Keratinocyte (primary cell): Measurements from ENCODE around the gene PRRT1B. TPM values are rescaled to one million over a fixed set of nuclear protein-coding genes. Genes with fewer than 3 reads are reported as not detected.

Experiments used
- DNase-seq: peaks from one replicate; pipeline ENCODE4 v3.0.0-alpha.2; 2011; ENCODE audit warnings: low read depth, missing footprints, low spot score
- FAIRE-seq: peaks from 2 replicates; lab custom pipeline; 2011; peaks lifted over from hg19 to GRCh38; lab: Jason Lieb, UNC
- H2AFZ ChIP-seq: 2 replicates; pipeline ENCODE4 v1.6.0; 2012; ENCODE audit warnings: low read length, control low read depth, inconsistent platforms; ENCODE audit not compliant: control insufficient read depth
- H3K27ac ChIP-seq: 2 replicates; pipeline ENCODE4 v1.5.1; 2011; ENCODE audit warnings: low read length; ENCODE audit not compliant: control insufficient read depth, insufficient read depth
- H3K27me3 ChIP-seq: 3 replicates; pipeline ENCODE4 v1.6.0; 2011; ENCODE audit warnings: low read length; ENCODE audit not compliant: control insufficient read depth, insufficient read depth; ENCODE audit errors: extremely low read depth
- H3K36me3 ChIP-seq, 2 experiments: 2 replicates in 1 of 2; 3 replicates in 1 of 2; pipeline ENCODE4 v1.5.1; 2011; ENCODE audit warnings: low read length in 2 of 2, mild to moderate bottlenecking in 1 of 2; ENCODE audit not compliant: control insufficient read depth in 2 of 2, insufficient read depth in 2 of 2; ENCODE audit errors: extremely low read depth in 1 of 2
- H3K4me1 ChIP-seq: 3 replicates; pipeline ENCODE4 v1.5.1; 2011; ENCODE audit warnings: low read length; ENCODE audit not compliant: control insufficient read depth, insufficient read depth; ENCODE audit errors: extremely low read depth
- H3K4me2 ChIP-seq: 3 replicates; pipeline ENCODE4 v1.6.0; 2011; ENCODE audit warnings: low read depth, low read length; ENCODE audit not compliant: control insufficient read depth, insufficient read depth; ENCODE audit errors: extremely low read depth
- H3K4me3 ChIP-seq, 3 experiments: fragments of 200-600 bp in 1 of 3; sonication (generic) in 1 of 3; 2 replicates in 2 of 3; 3 replicates in 1 of 3; pipeline ENCODE4 v1.5.1; 2011 to 2016; ENCODE audit warnings: low read length in 3 of 3, mild to moderate bottlenecking in 3 of 3, control low read depth in 2 of 3, inconsistent platforms in 1 of 3, low read depth in 1 of 3, mixed read lengths in 1 of 3, mixed run types in 1 of 3, moderate library complexity in 1 of 3; ENCODE audit not compliant: control insufficient read depth in 2 of 3, insufficient read depth in 2 of 3; ENCODE audit errors: extremely low read depth in 1 of 3
- H3K79me2 ChIP-seq: 2 replicates; pipeline ENCODE4 v1.6.0; 2012; ENCODE audit warnings: low read length; ENCODE audit not compliant: control insufficient read depth, insufficient read depth
- H3K9ac ChIP-seq: 3 replicates; pipeline ENCODE4 v1.6.0; 2011; ENCODE audit warnings: low read length; ENCODE audit not compliant: control insufficient read depth, insufficient read depth; ENCODE audit errors: extremely low read depth
- H3K9me1 ChIP-seq: 3 replicates; pipeline ENCODE4 v1.6.0; 2011; ENCODE audit warnings: low read length; ENCODE audit not compliant: control insufficient read depth, insufficient read depth; ENCODE audit errors: extremely low read depth
- H3K9me3 ChIP-seq: 2 replicates; pipeline ENCODE4 v1.5.1; 2012; ENCODE audit warnings: low read depth, low read length; ENCODE audit not compliant: control insufficient read depth
- H4K20me1 ChIP-seq: 3 replicates; pipeline ENCODE4 v1.6.0; 2011; ENCODE audit warnings: low read length; ENCODE audit not compliant: control insufficient read depth, insufficient read depth; ENCODE audit errors: extremely low read depth
- CTCF ChIP-seq, 3 experiments: IDR thresholded peaks in 1 of 3; conservative IDR thresholded peaks in 1 of 3; optimal IDR thresholded peaks in 1 of 3; 2 replicates in 2 of 3; 3 replicates in 1 of 3; pipeline versions ENCODE3 to v1.5.1; 2011; ENCODE audit warnings: low read length in 3 of 3, mild to moderate bottlenecking in 3 of 3, moderate library complexity in 2 of 3, control low read depth in 1 of 3, inconsistent platforms in 1 of 3; ENCODE audit not compliant: insufficient read depth in 2 of 3; ENCODE audit errors: extremely low read depth in 1 of 3
- EZH2 ChIP-seq: IDR thresholded peaks from one replicate; pipeline ENCODE4 v1.6.1; 2012; ENCODE audit warnings: inconsistent platforms, mild to moderate bottlenecking, low read length, moderate library complexity
- dilution Hi-C: fragments of 300-500 bp; cut with MboI; formaldehyde crosslinking; loops from one replicate; pipeline ENCODE4 v1.7.0; 2020; ENCODE audit warnings: low sequenced_read_pairs; ENCODE audit not compliant: extremely low pct_ligation_motif_present
- polyA plus RNA-seq, 5 experiments: library from polyadenylated mRNA; depleted of rRNA in 3 of 5; stranded (reverse) in 3 of 5; stranded (forward) in 1 of 5; unstranded in 1 of 5; fragments of >200 nt; gene quantifications; 1 replicate in 1 of 5; 2 replicates in 3 of 5; 3 replicates in 1 of 5; pipeline versions ENCODE4 v1.2.1 to v1.2.3, GENCODE V29; 2011 to 2012; ENCODE audit warnings: missing spikeins in 2 of 5, low read depth in 1 of 5, low replicate concordance in 1 of 5

Gene PRRT1B
- polyA plus RNA-seq, 1 donor (not counting 4 experiments of a cell fraction or from before 2014, with no cell fraction given), result not detected

DNA sequence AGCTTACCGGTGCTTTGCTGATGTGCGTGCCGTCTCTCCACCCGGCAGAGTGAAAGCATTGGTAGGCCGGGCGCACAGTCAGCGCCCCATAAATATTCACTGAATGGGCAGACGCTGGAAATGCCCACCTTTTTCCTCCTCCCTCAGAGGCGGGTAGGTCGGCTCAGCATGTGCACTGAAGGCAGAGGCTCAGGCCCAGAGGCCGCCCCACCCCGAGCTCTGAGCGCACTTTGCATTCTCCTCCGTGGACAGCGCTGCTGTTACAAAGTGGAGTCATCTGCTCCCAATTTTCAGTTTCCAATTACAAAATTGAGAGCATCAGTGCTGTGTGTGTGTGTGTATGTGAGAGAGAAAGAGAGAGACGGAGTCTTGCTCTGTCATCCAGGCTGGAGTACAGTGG is 24.8 kb upstream of the PRRT1B start:
- Histone ChIP-seq H2AFZ (no peak overlapping the region), H3K9ac (no peak overlapping the region), H3K4me1 (no peaks in the 10 kb centered on the region), H3K79me2 (no peaks in the 10 kb centered on the region), H3K4me3 (no peak overlapping the region), H3K27me3 (no peaks in the 10 kb centered on the region), H3K27ac (no peak overlapping the region), H3K9me1 (no peaks in the 10 kb centered on the region), H3K36me3 (peaks cover 41 to 60% of the 10 kb centered on the region in 2 experiments), H4K20me1 (peaks cover 4% of the 10 kb centered on the region), H3K4me2 (no peak overlapping the region), H3K9me3 (no peaks in the 10 kb centered on the region)
- DNase-seq, result no peak
- dilution Hi-C loops, result no loop called here
- no peak for FAIRE-seq
- TF ChIP-seq CTCF (optimal IDR thresholded peaks at IDR 0.05 in 1 of 3, IDR thresholded peaks at IDR 0.05 in 1 of 3, conservative IDR thresholded peaks at IDR 0.05 in 1 of 3; ENCODE audit: extremely low read depth in 1 of 3, insufficient read depth in 2 of 3, low read length in 3 of 3) (no peak), EZH2 (no peak)

DNA sequence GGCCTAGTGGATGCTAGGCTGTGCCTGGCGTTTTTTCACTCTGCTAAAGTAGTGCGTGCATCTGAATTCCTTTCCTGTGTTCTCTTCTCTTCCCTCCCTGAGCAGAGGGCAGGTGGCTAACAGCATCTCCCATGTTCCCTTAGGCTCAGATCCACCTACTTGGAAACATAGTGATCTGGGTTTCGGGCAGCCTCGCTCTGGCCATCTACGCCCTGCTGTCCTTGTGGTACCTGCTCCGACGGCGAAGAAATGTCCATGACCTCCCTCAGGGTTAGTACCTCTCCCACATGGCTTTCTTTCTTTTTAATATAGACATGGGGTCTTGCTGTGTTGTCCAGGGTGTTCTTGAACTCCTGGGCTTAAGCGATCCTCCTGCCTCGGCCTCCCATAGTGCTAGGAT is 24.1 kb upstream of the PRRT1B start:
- DNase-seq (no peak), FAIRE-seq (no peak)
- no peak overlapping the region for H3K27ac ChIP-seq
- H3K79me2 ChIP-seq, result no peaks in the 10 kb centered on the region
- H3K9me1 ChIP-seq, result no peaks in the 10 kb centered on the region
- H3K9me3 ChIP-seq, result no peaks in the 10 kb centered on the region
- peaks cover 38 to 60% of the 10 kb centered on the region in 2 experiments for H3K36me3 ChIP-seq
- H3K4me1 ChIP-seq, result no peaks in the 10 kb centered on the region
- dilution Hi-C loops, result no loop called here
- no peak overlapping the region for H3K9ac ChIP-seq
- H4K20me1 ChIP-seq, result peaks cover 4% of the 10 kb centered on the region
- H3K27me3 ChIP-seq, result no peaks in the 10 kb centered on the region
- H3K4me2 ChIP-seq, result no peak overlapping the region
- no peak overlapping the region for H2AFZ ChIP-seq
- TF ChIP-seq EZH2 (no peak), CTCF (optimal IDR thresholded peaks at IDR 0.05 in 1 of 3, IDR thresholded peaks at IDR 0.05 in 1 of 3, conservative IDR thresholded peaks at IDR 0.05 in 1 of 3; ENCODE audit: extremely low read depth in 1 of 3, insufficient read depth in 2 of 3, low read length in 3 of 3) (no peak)
- H3K4me3 ChIP-seq, result no peak overlapping the region
